NB4 (cell line): Measurements from ENCODE around the gene LMAN2.

Experiments used
- CTCF ChIP-seq: IDR thresholded peaks from one replicate; pipeline ENCODE4 v1.5.1; 2012; ENCODE audit warnings: low read depth, low read length
- MAX ChIP-seq: IDR thresholded peaks from 2 replicates; pipeline ENCODE4 v1.6.1; 2011; ENCODE audit warnings: low read depth, low read length
- MYC ChIP-seq: IDR thresholded peaks from 2 replicates; pipeline ENCODE4 v1.6.1; 2011; ENCODE audit warnings: low read depth, low read length
- POLR2A ChIP-seq: IDR thresholded peaks from 2 replicates; pipeline ENCODE4 v1.6.1; 2011; ENCODE audit warnings: mild to moderate bottlenecking; ENCODE audit not compliant: insufficient read length; ENCODE audit errors: extremely low read depth

GRCh38 chr5:177392765-177393164 is 41.3 kb upstream of the LMAN2 start:
- no peak for TF ChIP-seq CTCF
- TF ChIP-seq POLR2A = no peak
- no peak for TF ChIP-seq MAX
- no peak for TF ChIP-seq MYC
